GM18873 (cell line): ENCODE results near the gene KCNK16.

ENCODE experiments used
- ATAC-seq: cut with Tn5 transposase; IDR thresholded peaks from one replicate; pipeline ENCODE4 v1.9.1; 2021; ENCODE audit warnings: mild to moderate bottlenecking, moderate library complexity, moderate number of reproducible peaks; ENCODE audit not compliant: unreplicated experiment, low FRiP score

Gene KCNK16

DNA sequence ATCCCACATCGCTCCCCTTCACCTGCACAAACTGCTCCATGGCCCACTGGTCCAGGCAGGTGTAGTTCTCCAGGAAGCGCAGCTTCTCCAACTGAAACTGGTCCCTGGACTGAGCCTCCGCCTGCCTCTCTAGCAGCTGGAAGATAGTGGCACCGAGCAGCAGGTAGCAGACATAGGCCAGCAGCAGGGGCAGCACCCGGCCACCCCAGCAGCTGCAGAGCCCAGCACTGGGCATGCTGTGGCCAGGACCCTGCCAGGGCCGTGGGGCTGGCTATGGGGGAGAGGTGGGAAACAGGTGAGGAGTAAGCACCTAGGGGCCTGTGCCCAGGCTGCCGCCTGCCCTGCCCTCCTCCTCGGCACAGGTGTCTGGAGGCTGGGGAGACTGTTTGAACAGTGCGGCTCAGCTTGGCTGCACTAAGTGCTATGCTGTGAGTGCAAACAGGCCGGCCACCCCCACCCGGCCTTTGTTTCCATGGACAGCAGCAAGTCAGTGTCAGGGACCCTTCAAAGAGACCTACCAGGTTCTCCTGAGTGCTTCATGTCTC, at the start of gene KCNK16:
KCNK16 (minus strand) TSS at position 397 of the 545 bp plus-strand sequence; CDS start at position 235, 162 bp downstream.
- ATAC-seq: no peak

DNA sequence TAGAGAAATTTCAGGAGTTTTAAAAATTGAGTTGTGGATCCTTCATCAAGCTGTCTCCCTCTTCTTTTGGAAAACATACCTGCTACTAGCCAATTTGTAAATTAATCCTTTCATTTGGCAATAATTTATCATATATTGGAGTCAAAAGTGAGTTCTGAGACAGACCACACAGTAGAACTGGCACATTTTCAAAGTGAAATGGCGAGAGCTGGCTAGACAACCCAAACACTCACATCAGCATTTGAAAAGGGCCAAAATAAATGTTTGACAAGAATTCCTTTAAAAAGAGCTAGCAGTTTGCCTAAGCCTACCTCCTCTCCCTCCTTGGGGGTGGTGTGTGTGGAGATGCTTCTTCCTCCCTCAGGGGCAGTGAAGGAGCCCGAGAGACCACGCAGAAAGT, 47.9 kb upstream of the KCNK16 start:
- no peak for ATAC-seq

GRCh38 chr6:39369987-39370386, 47.5 kb upstream of the KCNK16 start:
- ATAC-seq: no peak

GRCh38 chr6:39367700-39368099, 45.2 kb upstream of the KCNK16 start:
- no peak for ATAC-seq

DNA sequence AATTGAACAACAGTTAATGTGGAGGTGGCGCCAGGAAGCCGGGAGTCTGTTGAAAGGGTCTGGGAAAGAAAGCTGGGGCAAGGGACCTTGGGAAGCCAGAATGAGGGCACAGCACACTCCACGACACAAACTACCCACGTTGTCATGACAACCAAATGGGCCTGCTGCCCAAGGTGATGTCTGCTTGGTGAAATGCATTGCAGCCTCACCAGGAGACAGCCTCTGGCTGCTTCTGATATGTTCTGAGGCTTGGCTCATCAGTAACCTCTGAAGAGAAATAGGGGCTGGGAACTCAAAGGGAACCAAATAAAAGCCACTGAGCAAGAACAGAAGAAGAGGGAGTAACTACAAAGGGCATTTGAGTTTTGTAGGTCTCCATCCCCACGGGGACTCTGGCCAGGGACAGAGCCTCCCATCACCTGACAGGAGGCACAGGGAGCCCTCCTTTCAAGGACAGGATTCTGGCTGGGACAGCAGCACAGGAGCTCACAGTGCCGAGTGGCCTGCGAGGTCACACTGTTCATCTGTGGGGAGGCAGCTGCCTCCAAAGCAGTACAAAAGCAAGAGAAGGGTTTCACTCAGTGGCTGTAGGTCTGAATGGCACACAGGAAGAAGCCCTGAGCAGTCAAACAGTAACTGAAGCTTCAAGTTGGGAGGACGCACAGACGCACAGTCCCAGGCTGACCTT, 44.6 kb upstream of the KCNK16 start:
- no peak for ATAC-seq

GRCh38 chr6:39365281-39366074, 43.0 kb upstream of the KCNK16 start:
- ATAC-seq: no peak

DNA sequence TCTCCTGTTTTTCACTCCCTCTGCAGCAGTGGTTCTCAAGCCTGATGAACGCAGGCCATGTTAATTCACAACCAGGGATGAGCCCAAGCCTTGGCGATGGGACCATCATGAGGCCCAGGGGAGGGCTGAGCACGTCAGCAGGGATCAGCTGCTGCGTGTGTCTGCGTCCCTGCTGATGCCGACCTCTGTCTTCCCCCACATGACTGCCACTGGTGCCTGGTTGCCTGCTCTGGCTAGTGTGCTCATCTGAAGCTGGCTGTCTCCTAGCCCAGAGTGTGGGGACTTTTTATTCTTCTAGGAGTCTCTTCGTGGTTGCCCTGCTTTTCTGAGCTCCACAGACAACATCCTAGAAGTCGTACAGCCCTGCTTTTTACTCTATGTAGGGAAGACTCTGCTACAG, 40.8 kb upstream of the KCNK16 start:
- no peak for ATAC-seq

DNA sequence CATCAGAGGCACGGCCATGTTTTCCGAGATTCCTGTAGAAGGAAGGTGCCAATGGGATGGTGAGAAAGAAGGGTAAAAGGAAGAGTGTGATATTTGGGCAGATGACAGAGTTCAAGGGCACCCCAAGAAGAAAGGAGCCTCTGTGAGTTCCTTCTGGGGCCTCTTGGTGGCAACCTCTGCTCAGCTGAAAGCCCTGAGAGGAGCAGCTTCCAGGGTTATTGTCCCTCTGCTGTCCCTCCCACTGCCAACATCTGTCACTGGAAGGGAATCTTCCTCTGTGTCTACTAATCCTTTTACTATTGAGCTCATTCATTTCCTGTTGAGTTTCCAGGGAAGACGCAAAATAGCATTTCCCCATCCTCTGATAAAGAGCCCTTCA, 40.0 kb upstream of the KCNK16 start:
- ATAC-seq: no peak

- no peak for ATAC-seq
Measured at GRCh38 chr6:39361657-39362486, 39.4 kb upstream of the KCNK16 start.

DNA sequence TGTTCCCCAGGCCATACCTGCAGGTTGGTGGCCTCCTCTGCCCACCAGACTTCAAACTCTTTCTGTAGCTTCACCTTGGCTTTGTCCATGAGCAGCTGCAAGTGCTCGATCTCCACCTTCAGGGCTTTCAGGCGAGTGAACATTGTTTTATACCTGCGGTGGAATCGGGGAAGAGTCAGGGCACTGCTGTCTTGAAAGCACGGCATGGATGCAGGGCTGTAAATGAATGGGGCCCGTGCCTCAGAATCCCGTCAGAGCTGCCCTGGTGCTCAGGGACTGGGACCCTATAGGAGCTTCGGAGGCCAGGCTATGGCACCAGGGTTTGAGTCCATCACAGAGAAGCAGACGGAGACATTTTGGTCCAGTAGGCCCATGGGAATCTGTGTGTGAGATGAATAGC, 37.9 kb upstream of the KCNK16 start:
- ATAC-seq: no peak

- ATAC-seq: no peak
Measured at GRCh38 chr6:39357998-39358686, 35.6 kb upstream of the KCNK16 start.

- ATAC-seq: no peak
Measured at GRCh38 chr6:39353698-39354315, 31.3 kb upstream of the KCNK16 start.

DNA sequence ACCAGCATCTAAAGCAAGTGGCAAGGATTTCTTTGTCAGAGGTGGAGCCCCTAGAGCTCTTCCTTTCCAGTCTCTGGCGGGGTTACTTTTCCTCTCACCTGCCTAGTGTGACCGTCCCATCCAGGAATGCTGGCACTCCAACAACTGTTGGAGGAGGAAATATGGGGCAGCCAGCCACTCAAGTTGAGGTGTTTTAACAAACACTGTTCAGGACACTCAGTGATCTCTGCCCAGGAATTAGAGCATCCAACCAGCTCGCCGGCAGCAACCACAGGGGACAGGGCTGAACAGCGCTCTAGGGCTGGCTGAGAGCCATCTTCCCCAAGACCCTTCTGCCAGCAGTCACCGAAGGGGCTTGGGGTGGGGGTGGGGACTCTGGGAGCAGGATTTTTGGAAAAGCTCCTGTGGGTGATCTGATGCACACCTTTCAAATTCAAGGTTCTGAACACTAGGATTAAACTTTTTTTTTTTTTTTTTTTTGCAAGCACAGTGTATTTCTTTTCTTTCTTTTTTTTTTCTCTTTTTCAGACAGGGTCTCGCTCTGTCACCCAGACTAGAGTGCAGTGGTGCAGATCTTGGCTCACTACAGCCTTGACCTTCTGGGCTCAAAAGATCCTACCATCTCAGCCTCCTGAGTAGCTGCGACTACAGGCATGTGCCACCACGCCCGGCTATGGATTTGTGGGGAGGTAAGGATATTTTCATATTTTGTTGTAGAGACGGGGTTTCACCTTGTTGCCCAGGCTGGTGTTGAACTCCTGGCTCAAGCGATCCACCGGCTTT, 28.4 kb upstream of the KCNK16 start:
- ATAC-seq: no peak

DNA sequence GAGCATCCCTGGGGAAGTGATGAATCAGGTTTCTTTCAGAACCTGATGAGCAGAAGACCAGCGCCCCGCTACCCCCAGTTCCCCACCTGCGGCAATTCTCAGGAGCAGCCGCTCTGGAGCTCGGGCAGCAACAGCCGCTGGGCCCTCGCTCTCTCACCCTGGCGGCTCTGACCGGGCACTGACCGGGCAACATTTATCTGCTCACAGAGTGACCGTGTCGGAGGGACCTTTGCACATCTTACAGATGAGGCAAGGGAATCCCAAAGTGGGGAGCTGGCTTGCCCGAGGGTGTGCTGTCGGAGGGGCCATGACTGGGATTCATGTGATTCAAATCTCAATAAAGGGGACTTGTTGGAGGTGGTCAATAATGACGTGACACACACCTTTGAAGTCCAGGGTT, 26.2 kb upstream of the KCNK16 start:
- ATAC-seq: no peak

- no peak for ATAC-seq
Measured at GRCh38 chr6:39347906-39348585, 25.5 kb upstream of the KCNK16 start.

DNA sequence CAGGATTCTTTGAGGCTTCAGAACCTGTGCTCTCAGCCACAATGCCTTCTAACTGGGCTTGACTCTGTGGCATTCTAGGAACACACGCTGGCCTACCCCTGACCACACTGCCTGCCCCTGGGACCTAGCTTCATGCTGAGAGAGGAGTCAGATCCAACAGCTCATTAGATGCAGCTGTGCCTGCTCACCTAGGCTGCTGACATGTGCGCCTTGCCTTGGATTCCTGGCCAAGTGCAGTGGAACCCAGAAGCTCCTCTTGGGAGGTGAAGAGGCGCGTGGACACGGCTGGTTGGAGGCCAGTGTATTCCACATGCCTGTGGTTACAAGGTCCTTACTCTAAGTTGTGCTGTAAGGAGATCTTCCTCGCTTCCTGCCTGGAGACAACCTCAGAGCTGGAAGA, 24.7 kb upstream of the KCNK16 start:
- ATAC-seq: no peak

DNA sequence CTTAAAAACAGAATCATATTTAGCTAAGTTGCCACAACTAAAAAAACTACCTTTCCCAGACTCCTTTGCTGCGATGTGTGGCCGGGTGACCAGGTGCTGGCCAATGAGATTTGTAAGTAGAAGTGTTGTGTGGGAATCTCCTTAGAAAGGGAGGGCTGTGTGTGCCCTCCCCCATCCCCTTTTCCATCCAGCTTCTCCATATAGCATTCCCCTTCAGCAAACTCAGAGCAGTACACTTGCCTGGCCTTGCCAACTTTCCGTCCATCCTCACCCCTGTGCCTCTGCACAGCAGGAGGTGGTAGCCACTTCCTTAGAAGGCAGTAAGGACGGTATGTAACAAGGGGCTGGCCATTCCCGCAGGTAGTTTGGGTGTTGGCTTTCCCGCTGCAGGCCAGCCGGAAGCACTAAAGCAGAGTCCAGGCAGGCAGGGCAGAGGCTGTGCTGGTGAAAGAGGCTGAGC, 22.3 kb upstream of the KCNK16 start:
- no peak for ATAC-seq

GRCh38 chr6:39343396-39343870, 20.9 kb upstream of the KCNK16 start:
- ATAC-seq: no peak
